ENCODE results near the gene HLA-DPB1.
A peak's percentile ranks its signal among the peaks of the same experiment; 100 is the strongest.

The HLA-DPB1 gene

GRCh38 chr6:33104887-33105286, 29.1 kb downstream of the HLA-DPB1 start:
- DNase-seq = no peak

GRCh38 chr6:33105386-33105785, 29.6 kb downstream of the HLA-DPB1 start:
- no peak for DNase-seq

- DNase-seq = no peak
These were observed 30.4 kb downstream of the HLA-DPB1 start for GRCh38 chr6:33105916-33106871.

GRCh38 chr6:33107641-33108040, 31.9 kb downstream of the HLA-DPB1 start:
- no peak for DNase-seq

- DNase-seq = no peak
These were observed 32.5 kb downstream of the HLA-DPB1 start for GRCh38 chr6:33108307-33108706.

GRCh38 chr6:33112148-33112547, 36.4 kb downstream of the HLA-DPB1 start:
- peak; percentile 51 for DNase-seq

GRCh38 chr6:33113755-33114154, 38.0 kb downstream of the HLA-DPB1 start:
- DNase-seq = no peak

- DNase-seq = no peak
These were observed 38.6 kb downstream of the HLA-DPB1 start for GRCh38 chr6:33114406-33114805.

GRCh38 chr6:33116417-33116816, 40.6 kb downstream of the HLA-DPB1 start:
- DNase-seq = no peak

- DNase-seq = peak; percentile 20
These were observed 41.3 kb downstream of the HLA-DPB1 start for GRCh38 chr6:33116841-33117711.

- DNase-seq = no peak
These were observed 42.1 kb downstream of the HLA-DPB1 start for GRCh38 chr6:33117811-33118277.

- peak; percentile 57 for DNase-seq
These were observed 42.8 kb downstream of the HLA-DPB1 start for GRCh38 chr6:33118525-33119123.

- no peak for DNase-seq
These were observed 44.2 kb downstream of the HLA-DPB1 start for GRCh38 chr6:33120001-33120400.

- no peak for DNase-seq
These were observed 47.4 kb downstream of the HLA-DPB1 start for GRCh38 chr6:33123181-33123580.

- peak; percentile 30 for DNase-seq
These were observed 48.1 kb downstream of the HLA-DPB1 start for GRCh38 chr6:33123732-33124524.

GRCh38 chr6:33124525-33124901, 48.7 kb downstream of the HLA-DPB1 start:
- DNase-seq = no peak

GRCh38 chr6:33124947-33125346, 49.2 kb downstream of the HLA-DPB1 start:
- no peak for DNase-seq

GRCh38 chr6:33126101-33126714, 50.4 kb downstream of the HLA-DPB1 start:
- DNase-seq = peak; percentile 26

GRCh38 chr6:33128318-33128717, 52.5 kb downstream of the HLA-DPB1 start:
- no peak for DNase-seq

GRCh38 chr6:33132081-33132524, 56.3 kb downstream of the HLA-DPB1 start:
- DNase-seq = no peak

- no peak for DNase-seq
These were observed 60.6 kb downstream of the HLA-DPB1 start for GRCh38 chr6:33136310-33136900.

All from fibroblast of skin of scalp (primary cell).